ENCODE measurements around the gene FKBP9.
"Not testable (repeated sequence)": the region's sequence is repeated elsewhere in the genome, so short reads cannot be mapped to it uniquely, and the experiment has no call there.

DNA sequence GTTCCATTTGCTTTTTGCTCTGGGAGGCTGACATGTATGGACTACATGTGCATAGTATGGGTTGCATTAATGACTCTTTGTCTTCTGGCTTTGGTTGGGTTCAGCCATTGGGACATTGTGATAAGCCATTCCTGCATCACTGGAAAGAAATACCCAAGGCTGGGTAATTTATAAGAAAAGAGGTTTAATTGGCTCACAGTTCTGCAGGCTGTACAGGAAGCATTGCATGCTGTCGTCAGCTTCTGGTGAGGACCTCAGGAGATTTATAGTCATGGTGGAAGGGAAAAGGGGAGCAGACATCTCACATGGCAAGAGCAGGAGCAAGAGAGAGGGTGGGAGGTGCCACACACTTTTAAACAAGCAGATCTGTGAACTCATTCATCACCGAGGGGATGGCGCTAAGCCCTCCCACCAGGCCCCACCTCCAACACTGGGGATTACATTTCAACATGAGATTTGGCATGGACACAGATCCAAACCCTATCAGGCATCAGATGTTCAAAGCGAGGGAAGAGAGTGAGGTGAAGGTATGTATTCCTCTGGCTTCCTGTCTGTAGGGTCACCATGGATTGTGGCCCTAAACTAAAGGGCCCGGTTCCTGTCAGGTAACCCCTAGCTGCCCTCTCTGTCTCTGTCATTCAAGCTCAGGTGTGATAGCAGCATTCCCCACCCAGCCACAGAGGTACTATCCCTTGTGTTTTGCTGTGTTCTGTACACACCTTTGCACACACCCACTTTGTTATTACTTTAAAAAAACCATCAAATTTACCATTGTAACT is 9.4 kb downstream of the FKBP9 start:
- TF ChIP-seq CTCF, POLR2A (IDR thresholded peaks at IDR 0.05): not testable (repeated sequence)
